Stimulated activated naive B cell treated with anti-CD40 and anti-IgM and Interleukin-4, amounts not matched to agents 10 μg/mL and 1 μg/mL and 100 μg/mL, for 72 hours (primary cell): Measurements from ENCODE around the gene PHKB.
"Not testable (repeated sequence)": the region's sequence is repeated elsewhere in the genome, so short reads cannot be mapped to it uniquely, and the experiment has no call there.

Source experiments
- ATAC-seq, 2 donors: fragments of 150-1000 bp; cut with Tn5 transposase; replicated peaks; 2 replicates each; pipeline ENCODE4 v1.10.0; 2021; ENCODE audit warnings: moderate library complexity in 1 of 2
- DNase-seq: peaks from one replicate; pipeline ENCODE4 v3.0.0; 2021
- H3K27ac Mint-ChIP-seq: one replicate; pipeline ENCODE4 v1.8.0; 2022; ENCODE audit warnings: mild to moderate bottlenecking, mixed read lengths
- H3K27me3 Mint-ChIP-seq, 2 donors: one replicate each; pipeline ENCODE4 v1.8.0; 2022; ENCODE audit warnings: mixed read lengths in 2 of 2
- H3K36me3 Mint-ChIP-seq, 2 donors: one replicate each; pipeline ENCODE4 v1.8.0; 2022; ENCODE audit warnings: mixed read lengths in 2 of 2, mild to moderate bottlenecking in 1 of 2
- H3K4me1 Mint-ChIP-seq, 2 donors: one replicate each; pipeline ENCODE4 v1.8.0; 2022; ENCODE audit warnings: mixed read lengths in 2 of 2, mild to moderate bottlenecking in 1 of 2
- H3K4me3 Mint-ChIP-seq, 2 donors: one replicate each; pipeline ENCODE4 v1.8.0; 2022; ENCODE audit warnings: mild to moderate bottlenecking in 2 of 2, mixed read lengths in 2 of 2, moderate library complexity in 1 of 2
- H3K9me3 Mint-ChIP-seq, 2 donors: one replicate each; pipeline ENCODE4 v1.8.0; 2022; ENCODE audit warnings: mixed read lengths in 2 of 2, mild to moderate bottlenecking in 1 of 2

The PHKB gene

GRCh38 chr16:47460711-47461597 lies at the start of gene PHKB, which contains the start of gene ITFG1:
TSS of gene PHKB (plus strand) at chr16:47461331. CDS start at chr16:47461351, 20 bp downstream.
TSS of gene ITFG1 (minus strand) at chr16:47461063. CDS start at chr16:47461045, 18 bp downstream.
- DNase-seq (peak; percentile 95), ATAC-seq (peak; percentile 85 to 88)
- no peaks in the 10 kb centered on the region for H3K27me3 Mint-ChIP-seq
- H3K36me3 Mint-ChIP-seq: peaks cover 45 to 47% of the 10 kb centered on the region in 2 donors
- no peaks in the 10 kb centered on the region for H3K9me3 Mint-ChIP-seq
- H3K27ac Mint-ChIP-seq: peak within 1 kb of the TSS; percentile 98
- peak within 1 kb of the TSS; percentile 91 to 99 for H3K4me3 Mint-ChIP-seq
- H3K4me1 Mint-ChIP-seq: peaks cover 29 to 76% of the 10 kb centered on the region in 2 donors

GRCh38 chr16:47413041-47413440 lies 48.1 kb upstream of the PHKB start:
- Mint-ChIP-seq H3K9me3 (peaks cover 0 to 7% of the 10 kb centered on the region in 2 donors), H3K27ac (no peak overlapping the region), H3K4me1 (peaks cover 8% of the 10 kb centered on the region in 2 donors), H3K36me3 (peaks cover 62 to 71% of the 10 kb centered on the region in 2 donors), H3K4me3 (no peak overlapping the region), H3K27me3 (no peaks in the 10 kb centered on the region)
- DNase-seq (no peak), ATAC-seq (no peak)

DNA sequence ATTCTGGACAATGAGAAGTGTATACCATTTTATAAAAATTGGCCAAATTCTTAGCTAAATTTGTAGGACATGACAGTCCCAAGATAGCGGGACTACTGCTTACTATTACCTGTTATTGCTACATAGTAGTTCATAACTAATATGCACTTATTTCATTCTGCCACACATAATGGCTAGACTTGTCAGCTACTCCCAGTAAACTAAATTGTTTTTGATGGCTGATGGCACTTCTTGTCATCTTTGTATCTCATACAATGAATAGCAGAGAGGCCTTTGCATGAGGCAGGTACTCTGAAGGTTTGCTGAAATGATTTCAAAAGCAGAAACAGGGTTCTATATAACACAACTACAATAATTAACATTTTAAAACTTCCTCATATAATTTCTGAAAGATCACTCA lies 44.3 kb upstream of the PHKB start:
- Mint-ChIP-seq H3K27me3 (no peaks in the 10 kb centered on the region), H3K9me3 (peaks cover 0 to 6% of the 10 kb centered on the region in 2 donors), H3K4me3 (no peak overlapping the region), H3K27ac (no peak overlapping the region), H3K4me1 (peaks cover 3 to 5% of the 10 kb centered on the region in 2 donors), H3K36me3 (peaks cover 62 to 74% of the 10 kb centered on the region in 2 donors)
- ATAC-seq (no peak), DNase-seq (no peak)

GRCh38 chr16:47424846-47425245 lies 36.3 kb upstream of the PHKB start:
- H3K4me3 Mint-ChIP-seq: no peak overlapping the region
- peaks cover 0 to 4% of the 10 kb centered on the region in 2 donors for H3K9me3 Mint-ChIP-seq
- H3K4me1 Mint-ChIP-seq: no peaks in the 10 kb centered on the region
- no peak overlapping the region for H3K27ac Mint-ChIP-seq
- H3K27me3 Mint-ChIP-seq: no peaks in the 10 kb centered on the region
- no peak for DNase-seq
- H3K36me3 Mint-ChIP-seq: peaks cover 62 to 74% of the 10 kb centered on the region in 2 donors
- no peak for ATAC-seq

DNA sequence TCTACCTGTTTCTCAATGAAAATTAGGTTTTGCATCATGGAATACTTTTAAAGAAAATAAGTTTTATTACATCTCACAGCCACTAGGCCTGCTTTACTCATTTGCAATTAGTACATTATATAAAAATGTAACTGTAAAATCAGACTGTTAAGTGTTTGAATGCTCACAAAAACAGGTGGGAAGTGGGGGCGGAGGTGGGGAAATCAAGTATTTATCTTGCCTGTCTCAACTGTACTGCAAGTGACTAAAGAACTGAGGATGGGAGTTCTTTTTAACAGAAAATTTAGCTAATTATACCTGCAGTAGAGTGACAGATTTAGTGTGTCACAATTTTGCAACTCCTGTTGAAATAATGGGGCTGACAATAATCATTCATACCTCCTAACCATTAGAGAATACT lies 34.3 kb upstream of the PHKB start:
- Mint-ChIP-seq H3K4me1 (peaks cover 1 to 4% of the 10 kb centered on the region in 2 donors), H3K36me3 (peaks cover 50 to 71% of the 10 kb centered on the region in 2 donors), H3K9me3 (peaks cover 0 to 4% of the 10 kb centered on the region in 2 donors), H3K27ac (no peak overlapping the region), H3K27me3 (no peaks in the 10 kb centered on the region), H3K4me3 (no peak overlapping the region)
- no peak for ATAC-seq
- DNase-seq: no peak

- ATAC-seq: peak; percentile 51 to 68
- H3K36me3 Mint-ChIP-seq: peaks cover 31 to 50% of the 10 kb centered on the region in 2 donors
- H3K9me3 Mint-ChIP-seq: peaks cover 0 to 5% of the 10 kb centered on the region in 2 donors
- no peak overlapping the region for H3K4me3 Mint-ChIP-seq
- no peaks in the 10 kb centered on the region for H3K27me3 Mint-ChIP-seq
- peaks cover 13 to 21% of the 10 kb centered on the region in 2 donors for H3K4me1 Mint-ChIP-seq
- H3K27ac Mint-ChIP-seq: no peak overlapping the region
- no peak for DNase-seq
Observed at GRCh38 chr16:47431960-47432359, 29.2 kb upstream of the PHKB start.

DNA sequence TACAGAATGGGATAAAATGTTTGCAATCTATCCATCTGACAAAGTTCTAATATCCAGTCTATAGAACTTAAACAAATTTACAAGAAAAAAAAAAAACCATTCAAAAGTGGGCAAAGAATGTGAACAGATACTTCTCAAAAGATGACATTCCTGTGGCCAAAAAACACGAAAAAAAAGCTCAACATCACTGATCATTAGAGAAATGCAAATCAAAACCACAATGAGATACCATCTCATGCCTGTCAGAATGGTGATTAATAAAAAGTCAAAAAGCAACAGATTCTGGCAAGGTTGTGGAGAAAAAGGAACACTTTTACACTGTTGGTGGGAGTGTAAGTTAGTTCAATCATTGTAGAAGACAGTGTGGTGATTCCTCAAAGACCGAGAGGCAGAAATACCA lies 26.9 kb upstream of the PHKB start:
- Mint-ChIP-seq H3K4me1 (peaks cover 19 to 35% of the 10 kb centered on the region in 2 donors), H3K36me3 (peaks cover 42 to 59% of the 10 kb centered on the region in 2 donors), H3K27ac (peak overlapping the region; percentile 31)
- H3K4me3 Mint-ChIP-seq, H3K9me3 Mint-ChIP-seq, ATAC-seq, DNase-seq, H3K27me3 Mint-ChIP-seq: not testable (repeated sequence)

GRCh38 chr16:47440066-47440465 lies 21.1 kb upstream of the PHKB start:
- Mint-ChIP-seq H3K36me3 (peaks cover 61 to 70% of the 10 kb centered on the region in 2 donors), H3K9me3 (peaks cover 8 to 17% of the 10 kb centered on the region in 2 donors), H3K4me1 (peaks cover 17 to 30% of the 10 kb centered on the region in 2 donors)
- DNase-seq, H3K27ac Mint-ChIP-seq, H3K4me3 Mint-ChIP-seq, H3K27me3 Mint-ChIP-seq, ATAC-seq: not testable (repeated sequence)

DNA sequence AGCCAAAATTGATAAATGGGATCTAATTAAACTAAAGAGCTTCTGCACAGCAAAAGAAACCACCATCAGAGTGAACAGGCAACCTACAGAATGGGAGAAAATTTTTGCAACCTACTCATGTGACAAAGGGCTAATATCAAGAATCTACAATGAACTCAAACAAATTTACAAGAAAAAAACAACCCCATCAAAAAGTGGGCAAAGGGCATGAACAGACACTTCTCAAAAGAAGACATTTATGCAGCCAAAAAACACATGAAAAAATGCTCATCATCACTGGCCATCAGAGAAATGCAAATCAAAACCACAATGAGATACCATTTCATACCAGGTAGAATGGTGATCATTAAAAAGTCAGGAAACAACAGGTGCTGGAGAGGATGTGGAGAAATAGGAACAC lies 18.2 kb upstream of the PHKB start:
- peaks cover 8 to 17% of the 10 kb centered on the region in 2 donors for H3K9me3 Mint-ChIP-seq
- not testable (repeated sequence) for DNase-seq, H3K27ac Mint-ChIP-seq, H3K4me3 Mint-ChIP-seq, H3K27me3 Mint-ChIP-seq, ATAC-seq
- peaks cover 15 to 23% of the 10 kb centered on the region in 2 donors for H3K4me1 Mint-ChIP-seq
- peaks cover 58 to 71% of the 10 kb centered on the region in 2 donors for H3K36me3 Mint-ChIP-seq

- no peak overlapping the region for H3K27ac Mint-ChIP-seq
- H3K4me3 Mint-ChIP-seq: no peak overlapping the region
- H3K4me1 Mint-ChIP-seq: peaks cover 7 to 11% of the 10 kb centered on the region in 2 donors
- peaks cover 0 to 7% of the 10 kb centered on the region in 2 donors for H3K9me3 Mint-ChIP-seq
- no peaks in the 10 kb centered on the region for H3K27me3 Mint-ChIP-seq
- ATAC-seq (no peak), DNase-seq (no peak)
- peaks cover 40 to 52% of the 10 kb centered on the region in 2 donors for H3K36me3 Mint-ChIP-seq
Observed at GRCh38 chr16:47446431-47446830, 14.7 kb upstream of the PHKB start.

- no peak for DNase-seq
- H3K36me3 Mint-ChIP-seq: peaks cover 34 to 49% of the 10 kb centered on the region in 2 donors
- no peak overlapping the region for H3K27ac Mint-ChIP-seq
- H3K9me3 Mint-ChIP-seq: no peaks in the 10 kb centered on the region
- no peak overlapping the region for H3K4me3 Mint-ChIP-seq
- ATAC-seq: no peak
- no peaks in the 10 kb centered on the region for H3K27me3 Mint-ChIP-seq
- peaks cover 8 to 15% of the 10 kb centered on the region in 2 donors for H3K4me1 Mint-ChIP-seq
Observed at GRCh38 chr16:47448830-47449575, 12.1 kb upstream of the PHKB start.

GRCh38 chr16:47449788-47450187 lies 11.3 kb upstream of the PHKB start:
- Mint-ChIP-seq H3K4me1 (peaks cover 8 to 15% of the 10 kb centered on the region in 2 donors), H3K27me3 (no peaks in the 10 kb centered on the region), H3K36me3 (peaks cover 34 to 51% of the 10 kb centered on the region in 2 donors), H3K27ac (no peak overlapping the region), H3K9me3 (no peaks in the 10 kb centered on the region), H3K4me3 (no peak overlapping the region)
- ATAC-seq (no peak), DNase-seq (no peak)

DNA sequence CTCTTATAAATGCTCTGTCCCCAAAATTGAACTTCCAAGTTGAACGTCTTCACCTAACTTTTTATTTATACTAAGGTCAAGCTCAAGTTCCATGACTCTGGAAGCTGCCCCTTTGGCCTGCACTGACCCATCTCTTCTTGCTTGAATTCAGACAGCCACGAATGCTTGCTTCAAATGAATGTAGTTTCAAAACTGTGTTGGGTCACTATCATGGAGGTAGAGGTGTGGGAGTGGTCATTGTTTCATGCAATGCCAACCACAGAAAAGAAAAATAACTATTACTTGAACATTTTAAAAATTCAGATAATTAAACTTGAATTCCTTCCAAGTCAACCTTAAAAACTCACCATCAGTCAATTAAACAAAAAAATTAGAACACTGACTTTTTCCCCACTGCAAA lies 2.8 kb upstream of the PHKB start:
- peaks cover 23 to 64% of the 10 kb centered on the region in 2 donors for H3K4me1 Mint-ChIP-seq
- DNase-seq (no peak), ATAC-seq (no peak)
- peak overlapping the region; percentile 11 for H3K27ac Mint-ChIP-seq
- no peaks in the 10 kb centered on the region for H3K27me3 Mint-ChIP-seq
- H3K9me3 Mint-ChIP-seq: no peaks in the 10 kb centered on the region
- peaks cover 54 to 57% of the 10 kb centered on the region in 2 donors for H3K36me3 Mint-ChIP-seq
- H3K4me3 Mint-ChIP-seq: peak overlapping the region; percentile 57 to 80

DNA sequence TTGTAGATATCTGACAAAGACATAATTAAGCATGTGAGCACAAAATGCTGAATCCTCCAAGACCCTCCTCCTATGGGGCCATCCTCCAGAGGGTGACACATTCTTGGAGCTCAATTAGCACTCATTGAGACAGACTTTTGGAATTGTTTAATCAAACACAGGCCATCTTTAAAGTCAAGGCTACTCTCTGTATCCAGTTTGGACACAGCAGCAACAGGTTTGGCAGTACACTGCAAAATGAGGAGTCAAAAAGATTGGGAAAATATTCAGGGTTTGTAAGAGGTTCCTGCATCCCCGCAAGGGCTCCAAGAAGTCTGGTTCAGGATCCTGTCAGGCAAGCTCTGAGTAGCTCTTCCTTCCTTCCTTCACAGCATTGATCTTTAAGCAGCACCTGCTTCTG lies 1.5 kb upstream of the PHKB start:
- ATAC-seq (no peak), DNase-seq (no peak)
- Mint-ChIP-seq H3K4me1 (peaks cover 28 to 75% of the 10 kb centered on the region in 2 donors), H3K9me3 (no peaks in the 10 kb centered on the region), H3K4me3 (peak overlapping the region; percentile 91 to 99), H3K36me3 (peaks cover 51 to 55% of the 10 kb centered on the region in 2 donors), H3K27me3 (no peaks in the 10 kb centered on the region), H3K27ac (peak overlapping the region; percentile 98)
